GM12878 (cell line): Measurements from ENCODE around the gene VTI1A. TPM values are rescaled to one million over a fixed set of nuclear protein-coding genes. Genes with fewer than 3 reads are reported as not detected.

Source experiments
- ATAC-seq: fragments of 200-7000 bp; cut with Tn5 transposase; 3 replicates; pipeline ENCODE4 v1.9.1; 2020; ENCODE audit warnings: mild to moderate bottlenecking, moderate library complexity
- BruUV-seq: library from RNA; stranded (reverse); fragments of 400-500 nt; replicated peaks from 2 replicates; lab custom pipeline; 2021; lab: Mats Ljungman, UMichigan
- CTCF ChIA-PET: fragments of 300-600 bp; sonication (Branson Sonifier 250); formaldehyde crosslinking; extraction: SDS; loops from one replicate; lab custom pipeline; 2021; ENCODE audit warnings: inconsistent platforms; lab: Yijun Ruan, JAX
- POLR2A ChIA-PET: fragments of 350-600 bp; formaldehyde crosslinking; extraction: SDS; loops from one replicate; lab custom pipeline; 2021; ENCODE audit warnings: inconsistent platforms; lab: Charles Lee
- RAD21 ChIA-PET: fragments of 300-600 bp; sonication (Branson Sonifier 250); formaldehyde crosslinking; loops from one replicate; lab custom pipeline; 2023; ENCODE audit warnings: antibody characterized with exemption; ENCODE audit not compliant: unreplicated experiment; lab: Charles Lee
- SMC1A ChIA-PET: fragments of 300-600 bp; sonication (Branson Sonifier 250); formaldehyde crosslinking; loops from one replicate; lab custom pipeline; 2023; ENCODE audit not compliant: unreplicated experiment, uncharacterized antibody; lab: Charles Lee
- DNase-seq: peaks from one replicate; pipeline ENCODE4 v3.0.0-alpha.2; 2011; ENCODE audit warnings: low read depth, low spot score
- FAIRE-seq: peaks from 3 replicates; lab custom pipeline; 2011; peaks lifted over from hg19 to GRCh38; lab: Jason Lieb, UNC
- H2AFZ ChIP-seq: 2 replicates; pipeline ENCODE4 v1.6.0; 2011; ENCODE audit warnings: low read depth, low read length, control low read depth; ENCODE audit not compliant: control insufficient read depth
- H3K27ac ChIP-seq: 2 replicates; pipeline ENCODE4 v1.5.1; 2011; ENCODE audit warnings: control low read depth; ENCODE audit not compliant: control insufficient read depth, insufficient read depth
- H3K27me3 ChIP-seq, 2 experiments: replicated peaks in 1 of 2; 2 replicates each; pipeline versions ENCODE4 v1.6.0 to v1.6.1; 2011; ENCODE audit warnings: low read length in 1 of 2; ENCODE audit not compliant: control insufficient read depth in 2 of 2, insufficient read depth in 2 of 2
- H3K36me3 ChIP-seq, 2 experiments: 2 replicates each; pipeline ENCODE4 v1.5.1; 2011; ENCODE audit warnings: low read length in 1 of 2; ENCODE audit not compliant: control insufficient read depth in 2 of 2, insufficient read depth in 2 of 2
- H3K4me1 ChIP-seq: 2 replicates; pipeline ENCODE4 v1.6.1; 2011; ENCODE audit warnings: mild to moderate bottlenecking, low read length, moderate library complexity, mixed read lengths; ENCODE audit not compliant: control insufficient read depth, insufficient read depth
- H3K4me2 ChIP-seq: 2 replicates; pipeline ENCODE4 v1.6.0; 2011; ENCODE audit warnings: control low read depth; ENCODE audit not compliant: control insufficient read depth, insufficient read depth
- H3K4me3 ChIP-seq: fragments of 200-600 bp; sonication (generic); 2 replicates; pipeline ENCODE4 v1.5.1; 2016
- H3K79me2 ChIP-seq: 2 replicates; pipeline ENCODE4 v1.6.0; 2011; ENCODE audit warnings: low read length; ENCODE audit not compliant: control insufficient read depth, insufficient read depth
- H3K9ac ChIP-seq: 2 replicates; pipeline ENCODE4 v1.8.0; 2011; ENCODE audit warnings: low read length, control low read depth, mixed read lengths; ENCODE audit not compliant: control insufficient read depth, insufficient read depth
- H3K9me3 ChIP-seq: replicated peaks from 3 replicates; pipeline ENCODE4 v1.5.1; 2011; ENCODE audit warnings: mild to moderate bottlenecking, low read length; ENCODE audit not compliant: control insufficient read depth, insufficient read depth
- H4K20me1 ChIP-seq: 2 replicates; pipeline ENCODE4 v1.6.0; 2011; ENCODE audit not compliant: control insufficient read depth, insufficient read depth
- EGR1 ChIP-seq, 2 experiments: IDR thresholded peaks; 1 replicate in 1 of 2; 2 replicates in 1 of 2; pipeline ENCODE4 v1.6.1; 2011 to 2012; ENCODE audit warnings: low read depth in 2 of 2, low read length in 2 of 2, borderline replicate concordance in 1 of 2, mild to moderate bottlenecking in 1 of 2, moderate library complexity in 1 of 2
- RELA ChIP-seq: fragments of 450-650 bp; IDR thresholded peaks from 2 replicates; pipeline ENCODE4 v1.8.0; 2014; ENCODE audit warnings: borderline replicate concordance; ENCODE audit not compliant: partially characterized antibody
- whole genome bisulfite sequencing: methylation state at CpG from one replicate; pipeline ENCODE4 v1.1.6; 2016; ENCODE audit warnings: low lambda C conversion rate; ENCODE audit not compliant: insufficient replicate concordance, insufficient coverage; ENCODE audit errors: missing lambda C conversion rate; 5-methylcytosine and 5-hydroxymethylcytosine counted together
- in situ Hi-C: fragments of 300-500 bp; cut with MboI; formaldehyde crosslinking; loops from 9 replicates; pipeline ENCODE4 v1.14.3; 2018; ENCODE audit warnings: mixed read lengths
- intact Hi-C: fragments of 100-400 bp; cut with micrococcal nuclease; formaldehyde crosslinking; loops from one replicate; pipeline ENCODE4 v1.14.2; 2022; ENCODE audit not compliant: unreplicated experiment
- polyA plus RNA-seq, 11 experiments: library from polyadenylated mRNA; depleted of rRNA in 4 of 11; unstranded in 6 of 11; stranded (reverse) in 5 of 11; fragments of >200 nt; fragmentation: Nextera tagmentation in 4 of 11; fragmentation: Illumina TruSeq in 1 of 11; extraction: Ambion mirVana in 4 of 11; extraction: Trizol in 1 of 11; gene quantifications; 1 replicate in 1 of 11; 2 replicates in 10 of 11; pipeline versions ENCODE4 v1.2.1 to v1.2.3, GENCODE V29; 2011 to 2016; ENCODE audit warnings: inconsistent platforms in 2 of 11, missing spikeins in 2 of 11, low read depth in 1 of 11
- total RNA-seq, 4 experiments: library from RNA; depleted of rRNA in 3 of 4; stranded (reverse); fragments of >200 nt in 3 of 4; fragmentation: Illumina TruSeq in 1 of 4; extraction: Trizol in 1 of 4; gene quantifications; 2 replicates each; pipeline versions ENCODE4 v1.2.1 to v1.2.3, GENCODE V29; 2013 to 2021

Gene VTI1A
- total and polyA plus RNA-seq, 10 of the 15 experiments (the other 5 are each of a cell fraction or from before 2014, with no cell fraction given): 12.4 to 43.2 (median 27.5) TPM

DNA sequence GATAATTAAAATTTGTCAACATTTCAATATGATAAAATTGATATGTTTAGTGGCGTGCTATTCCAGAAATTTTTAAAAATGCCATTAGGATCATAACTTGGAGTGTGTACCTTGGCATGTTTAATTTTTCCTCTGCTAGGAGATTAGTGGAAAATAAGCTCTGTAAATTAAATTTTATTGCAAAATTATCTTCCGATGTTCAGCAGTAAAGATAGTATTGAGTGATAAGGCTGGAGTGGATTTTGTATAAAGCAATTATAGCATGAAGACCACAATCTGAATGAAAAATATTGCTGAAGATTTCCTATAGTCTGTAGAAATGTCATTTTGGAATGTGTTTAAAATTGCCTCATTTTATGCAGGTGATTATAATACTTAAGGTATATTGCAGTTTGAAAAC, 110.2 kb downstream of the VTI1A start:
- H3K27ac ChIP-seq: no peak overlapping the region
- BruUV-seq: no TSS peak
- no peaks in the 10 kb centered on the region for H3K36me3 ChIP-seq
- no peaks in the 10 kb centered on the region for H3K27me3 ChIP-seq
- H2AFZ ChIP-seq: no peak overlapping the region
- no peaks in the 10 kb centered on the region for H3K9me3 ChIP-seq
- TF ChIP-seq RELA: no peak
- TF ChIP-seq, all 136 proteins: peak for 0
- POLR2A ChIA-PET: no interaction called here
- H4K20me1 ChIP-seq: no peaks in the 10 kb centered on the region
- SMC1A ChIA-PET: no interaction called here
- H3K9ac ChIP-seq: no peak overlapping the region
- intact Hi-C loops: no loop called here
- H3K4me2 ChIP-seq: no peak overlapping the region
- H3K4me3 ChIP-seq: no peak overlapping the region
- FAIRE-seq (no peak), DNase-seq (no peak), ATAC-seq (no peak)
- in situ Hi-C loops: no loop called here
- no peaks in the 10 kb centered on the region for H3K79me2 ChIP-seq
- WGBS: 98% methylated on average over 2 of the region's 2 CpGs
- RAD21 ChIA-PET: no interaction called here
- H3K4me1 ChIP-seq: no peaks in the 10 kb centered on the region
- CTCF ChIA-PET: interaction anchor here (0.9 kb wide), 1 partner anchor 30 kb away, joined by 3 read pairs; no protein-coding TSS in a partner anchor

DNA sequence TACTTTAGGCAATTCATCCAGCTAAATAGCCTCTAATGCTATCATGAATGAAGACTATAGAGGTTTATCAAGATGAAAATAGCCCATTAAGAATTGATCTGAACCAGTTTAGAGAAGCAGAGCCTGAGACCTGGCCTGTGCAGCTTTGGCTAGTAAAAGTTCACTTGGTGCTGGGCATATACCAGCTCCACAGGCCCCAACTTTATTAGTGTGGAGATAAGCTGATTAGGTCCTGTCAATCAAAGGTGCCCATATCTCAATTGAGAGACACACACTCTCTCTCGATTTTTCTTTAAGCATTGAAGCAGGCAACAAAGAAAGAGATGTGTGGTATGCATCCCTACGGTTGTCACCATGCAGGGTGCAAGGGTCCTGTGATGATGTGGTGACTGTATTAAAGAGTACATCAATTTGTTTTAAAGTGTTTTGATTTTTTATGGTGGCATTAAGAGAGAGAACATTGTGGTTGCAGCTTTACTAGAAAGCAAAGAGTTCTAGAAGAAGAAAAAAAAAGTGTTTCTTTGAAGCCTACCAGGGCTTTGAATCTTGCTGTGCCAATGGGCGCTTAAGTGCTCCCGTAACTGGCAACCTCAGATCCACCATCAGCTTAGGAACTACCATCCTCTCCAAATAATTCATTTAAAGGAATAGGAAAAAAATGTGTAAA, 111.6 kb downstream of the VTI1A start:
- intact Hi-C loops (no loop called here), in situ Hi-C loops (no loop called here)
- Histone ChIP-seq H2AFZ (no peak overlapping the region), H3K9me3 (no peaks in the 10 kb centered on the region), H4K20me1 (no peaks in the 10 kb centered on the region), H3K4me3 (no peak overlapping the region), H3K27me3 (no peaks in the 10 kb centered on the region), H3K4me2 (no peak overlapping the region), H3K9ac (no peak overlapping the region), H3K27ac (no peak overlapping the region), H3K4me1 (no peaks in the 10 kb centered on the region), H3K36me3 (no peaks in the 10 kb centered on the region), H3K79me2 (no peaks in the 10 kb centered on the region)
- FAIRE-seq (no peak), ATAC-seq (no peak), DNase-seq (no peak)
- SMC1A ChIA-PET: no interaction called here
- 98% methylated on average over 4 of the region's 4 CpGs for whole genome bisulfite sequencing
- POLR2A ChIA-PET: no interaction called here
- RAD21 ChIA-PET: no interaction called here
- no TSS peak for BruUV-seq
- CTCF ChIA-PET: no interaction called here
- TF ChIP-seq EGR1 (IDR thresholded peaks at IDR 0.05; ENCODE audit: borderline replicate concordance in 1 of 2, low read depth in 2 of 2, low read length in 2 of 2): no peak
